Subcutaneous abdominal adipose tissue (tissue), 5 donors: ENCODE measurements around the gene GGT6.
"Not testable (repeated sequence)": the region's sequence is repeated elsewhere in the genome, so short reads cannot be mapped to it uniquely, and the experiment has no call there.

ENCODE experiments used
- H3K27ac ChIP-seq: one replicate; pipeline ENCODE4 v1.7.0; 2013; ENCODE audit warnings: low read depth, mild to moderate bottlenecking, inconsistent platforms, low read length, moderate library complexity
- H3K27me3 ChIP-seq, 5 donors: one replicate each; pipeline ENCODE4 v1.7.0; 2013; ENCODE audit warnings: low read length in 5 of 5, inconsistent platforms in 1 of 5; ENCODE audit not compliant: control insufficient read depth in 5 of 5, insufficient read depth in 4 of 5
- H3K36me3 ChIP-seq, 5 donors: one replicate each; pipeline ENCODE4 v1.7.0; 2013; ENCODE audit warnings: low read length in 5 of 5; ENCODE audit not compliant: control insufficient read depth in 5 of 5, insufficient read depth in 5 of 5
- H3K4me1 ChIP-seq, 5 donors: one replicate each; pipeline ENCODE4 v1.7.0; 2013; ENCODE audit warnings: low read length in 5 of 5, mild to moderate bottlenecking in 3 of 5, moderate library complexity in 1 of 5; ENCODE audit not compliant: control insufficient read depth in 5 of 5, insufficient read depth in 5 of 5
- H3K4me3 ChIP-seq, 5 donors: one replicate each; pipeline ENCODE4 v1.7.0; 2013; ENCODE audit warnings: low read length in 5 of 5, low read depth in 1 of 5
- H3K9ac ChIP-seq, 5 donors: one replicate each; pipeline ENCODE4 v1.7.0; 2013; ENCODE audit warnings: low read length in 5 of 5, mild to moderate bottlenecking in 4 of 5, moderate library complexity in 3 of 5
- H3K9me3 ChIP-seq, 5 donors: one replicate each; pipeline ENCODE4 v1.7.0; 2013; ENCODE audit warnings: low read length in 5 of 5; ENCODE audit not compliant: control insufficient read depth in 5 of 5
- donor health status: healthy.
- donor health status: healthy.
- donor health status: healthy.
- donor health status: healthy.
- donor health status: healthy.

Gene GGT6

GRCh38 chr17:4600563-4600962, 40.2 kb upstream of the GGT6 start:
- H3K27ac ChIP-seq: no peak overlapping the region
- peaks cover 3 to 28% (median 26%) of the 10 kb centered on the region in 5 donors for H3K4me1 ChIP-seq

GRCh38 chr17:4599505-4600281, 39.3 kb upstream of the GGT6 start:
- no peak overlapping the region for H3K9ac ChIP-seq
- H3K4me1 ChIP-seq: peaks cover 3 to 20% (median 19%) of the 10 kb centered on the region in 5 donors
- no peak overlapping the region for H3K27ac ChIP-seq
- H3K27me3 ChIP-seq: peaks cover 0 to 7% (median 2%) of the 10 kb centered on the region in 5 donors
- H3K4me3 ChIP-seq: no peak overlapping the region
- no peaks in the 10 kb centered on the region for H3K9me3 ChIP-seq
- no peaks in the 10 kb centered on the region for H3K36me3 ChIP-seq

More at GRCh38 chr17:4600563-4600962, 40.2 kb upstream of the GGT6 start:
- Histone ChIP-seq H3K9me3 (no peaks in the 10 kb centered on the region), H3K9ac (no peak overlapping the region), H3K4me3 (no peak overlapping the region), H3K27me3 (peaks cover 0 to 7% (median 2%) of the 10 kb centered on the region in 5 donors), H3K36me3 (no peaks in the 10 kb centered on the region)

GRCh38 chr17:4598776-4599504, 38.6 kb upstream of the GGT6 start:
- H3K9ac ChIP-seq: no peak overlapping the region
- no peak overlapping the region for H3K4me3 ChIP-seq
- no peak overlapping the region for H3K27ac ChIP-seq

GRCh38 chr17:4597975-4598374, 37.6 kb upstream of the GGT6 start:
- Histone ChIP-seq H3K27ac (no peak overlapping the region), H3K4me1 (peaks cover 0 to 13% (median 12%) of the 10 kb centered on the region in 5 donors), H3K4me3 (no peak overlapping the region), H3K9me3 (no peaks in the 10 kb centered on the region), H3K36me3 (no peaks in the 10 kb centered on the region), H3K9ac (no peak overlapping the region), H3K27me3 (peaks cover 0 to 7% (median 3%) of the 10 kb centered on the region in 5 donors)

More at GRCh38 chr17:4598776-4599504, 38.6 kb upstream of the GGT6 start:
- Histone ChIP-seq H3K9me3 (no peaks in the 10 kb centered on the region), H3K27me3 (peaks cover 0 to 7% (median 2%) of the 10 kb centered on the region in 5 donors), H3K36me3 (no peaks in the 10 kb centered on the region), H3K4me1 (peaks cover 0 to 13% (median 12%) of the 10 kb centered on the region in 5 donors)

GRCh38 chr17:4596636-4597380, 36.4 kb upstream of the GGT6 start:
- Histone ChIP-seq H3K4me1 (peaks cover 0 to 13% (median 12%) of the 10 kb centered on the region in 5 donors), H3K9me3 (no peaks in the 10 kb centered on the region), H3K9ac (no peak overlapping the region), H3K4me3 (no peak overlapping the region), H3K27ac (no peak overlapping the region), H3K36me3 (no peaks in the 10 kb centered on the region), H3K27me3 (peaks cover 0 to 9% (median 3%) of the 10 kb centered on the region in 5 donors)

GRCh38 chr17:4595685-4596342, 35.4 kb upstream of the GGT6 start:
- H3K27ac ChIP-seq, H3K36me3 ChIP-seq, H3K9ac ChIP-seq, H3K4me3 ChIP-seq, H3K9me3 ChIP-seq: not testable (repeated sequence)
- peaks cover 0 to 13% (median 12%) of the 10 kb centered on the region in 5 donors for H3K4me1 ChIP-seq
- H3K27me3 ChIP-seq: peaks cover 3 to 19% (median 5%) of the 10 kb centered on the region in 5 donors

- peaks cover 0 to 13% (median 12%) of the 10 kb centered on the region in 5 donors for H3K4me1 ChIP-seq
- H3K27ac ChIP-seq: no peak overlapping the region
- H3K27me3 ChIP-seq: peaks cover 5 to 19% (median 6%) of the 10 kb centered on the region in 5 donors
- H3K9me3 ChIP-seq: no peaks in the 10 kb centered on the region
- H3K9ac ChIP-seq: no peak overlapping the region
- no peak overlapping the region for H3K4me3 ChIP-seq
- no peaks in the 10 kb centered on the region for H3K36me3 ChIP-seq
Measured at GRCh38 chr17:4594931-4595684, 34.7 kb upstream of the GGT6 start.

GRCh38 chr17:4594406-4594805, 34.0 kb upstream of the GGT6 start:
- H3K9me3 ChIP-seq: no peaks in the 10 kb centered on the region
- H3K9ac ChIP-seq: no peak overlapping the region
- no peaks in the 10 kb centered on the region for H3K36me3 ChIP-seq
- peaks cover 0 to 10% (median 6%) of the 10 kb centered on the region in 5 donors for H3K4me1 ChIP-seq
- H3K27ac ChIP-seq: no peak overlapping the region
- no peak overlapping the region for H3K4me3 ChIP-seq
- peaks cover 3 to 16% (median 5%) of the 10 kb centered on the region in 5 donors for H3K27me3 ChIP-seq

- peaks cover 5 to 12% (median 7%) of the 10 kb centered on the region in 5 donors for H3K27me3 ChIP-seq
- H3K9me3 ChIP-seq: no peaks in the 10 kb centered on the region
- no peak overlapping the region for H3K27ac ChIP-seq
- no peak overlapping the region for H3K4me3 ChIP-seq
- H3K9ac ChIP-seq: no peak overlapping the region
- peaks cover 0 to 2% (median 0%) of the 10 kb centered on the region in 5 donors for H3K4me1 ChIP-seq
- no peaks in the 10 kb centered on the region for H3K36me3 ChIP-seq
Measured at GRCh38 chr17:4593021-4593421, 32.6 kb upstream of the GGT6 start.
